Brain microvascular endothelial cell (primary cell): ENCODE results near the gene CSNK1G2.
A peak's percentile ranks its signal among the peaks of the same experiment; 100 is the strongest.

Source experiments
- DNase-seq: peaks from one replicate; pipeline ENCODE4 v3.0.0-alpha.2; 2020
- H3K27ac ChIP-seq: fragments of 250-450 bp; sonication (Bioruptor Pico); 2 replicates; pipeline ENCODE4 v1.5.1; 2020; ENCODE audit warnings: mild to moderate bottlenecking, moderate library complexity
- H3K27me3 ChIP-seq: fragments of 250-450 bp; sonication (Bioruptor Pico); replicated peaks from 2 replicates; pipeline ENCODE4 v1.5.1; 2020; ENCODE audit warnings: mild to moderate bottlenecking
- H3K36me3 ChIP-seq: fragments of 250-450 bp; sonication (Bioruptor Pico); replicated peaks from 2 replicates; pipeline ENCODE4 v1.5.1; 2020; ENCODE audit warnings: mild to moderate bottlenecking
- H3K4me3 ChIP-seq: 2 replicates; pipeline ENCODE4 v1.5.1; 2011; ENCODE audit warnings: low read depth, mild to moderate bottlenecking, control low read depth, low read length, moderate library complexity
- CTCF ChIP-seq: IDR thresholded peaks from 2 replicates; pipeline ENCODE4 v1.5.1; 2011; ENCODE audit warnings: low read depth, mild to moderate bottlenecking, moderate library complexity, low read length, control low read depth, inconsistent platforms; ENCODE audit errors: missing control alignments
- in situ Hi-C: cut with HindIII; loops from 2 replicates; pipeline ENCODE4 v1.10.0; 2017; ENCODE audit warnings: low sequenced_read_pairs, low pct_ligation_motif_present

Gene CSNK1G2

DNA sequence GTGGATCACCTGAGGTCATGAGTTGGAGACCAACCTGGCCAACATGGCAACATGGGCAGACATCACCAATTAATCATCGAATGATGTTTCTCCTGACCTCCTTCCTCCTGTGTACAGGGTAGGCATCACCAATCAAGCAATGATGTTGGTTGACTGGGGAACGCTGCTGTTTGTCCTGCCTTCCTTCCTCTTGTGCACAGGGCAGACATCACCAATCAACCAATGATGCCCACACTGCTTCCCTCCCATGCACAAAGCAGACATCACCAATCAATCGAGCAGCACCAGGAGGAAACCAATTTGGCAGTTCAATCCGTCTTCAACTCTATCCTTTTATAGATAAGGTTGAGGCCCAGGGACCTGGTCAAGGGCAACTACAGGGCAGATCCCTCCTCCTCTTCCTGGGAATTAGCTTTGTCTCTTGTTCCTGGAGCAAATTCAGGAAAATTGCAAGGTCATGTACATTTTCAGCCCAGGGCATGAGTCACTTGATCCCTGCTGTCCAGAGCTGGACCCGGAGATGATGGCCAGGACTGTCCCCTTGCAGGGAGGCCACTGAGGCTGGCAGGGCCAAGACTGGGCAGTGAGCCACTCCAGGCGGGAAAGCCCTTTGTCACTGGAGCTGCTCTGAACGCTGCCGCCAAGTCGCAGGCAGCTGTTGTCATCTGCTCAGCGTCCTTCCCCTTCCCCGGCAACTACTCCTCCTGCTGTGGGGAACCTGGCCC is 5.3 kb upstream of the CSNK1G2 start:
- H3K27ac ChIP-seq, result no peak overlapping the region
- in situ Hi-C loops, result loop anchor here (5.0 kb wide), 1 partner anchor 57 kb away; no protein-coding TSS in a partner anchor
- H3K4me3 ChIP-seq, result no peak overlapping the region
- no peak for DNase-seq
- no peak for TF ChIP-seq CTCF
- no peaks in the 10 kb centered on the region for H3K36me3 ChIP-seq
- H3K27me3 ChIP-seq, result no peaks in the 10 kb centered on the region

DNA sequence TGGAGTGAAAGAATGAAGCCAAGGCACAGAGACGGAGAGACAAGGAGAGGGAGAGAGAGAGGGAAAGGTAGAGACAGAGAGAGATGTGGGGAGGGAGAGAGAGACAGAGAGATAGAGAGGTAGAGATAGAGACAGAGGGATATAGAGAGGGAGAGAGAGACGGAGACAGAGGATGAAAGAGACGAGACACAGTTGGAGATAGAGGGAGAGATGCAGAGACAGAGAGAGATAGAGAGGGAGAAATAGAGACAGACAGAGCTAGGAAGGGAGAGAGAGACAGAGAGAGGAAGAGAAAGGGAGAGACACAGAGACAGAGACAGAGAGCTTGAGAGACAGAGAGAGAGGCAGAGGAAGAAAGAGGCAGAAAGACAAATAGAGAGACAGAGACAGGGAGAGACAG is 4.5 kb upstream of the CSNK1G2 start:
- Histone ChIP-seq H3K4me3 (no peak overlapping the region), H3K27ac (no peak overlapping the region), H3K27me3 (no peaks in the 10 kb centered on the region), H3K36me3 (no peaks in the 10 kb centered on the region)
- no peak for TF ChIP-seq CTCF
- in situ Hi-C loops, result loop anchor here (5.0 kb wide), 1 partner anchor 56 kb away; no protein-coding TSS in a partner anchor
- no peak for DNase-seq

DNA sequence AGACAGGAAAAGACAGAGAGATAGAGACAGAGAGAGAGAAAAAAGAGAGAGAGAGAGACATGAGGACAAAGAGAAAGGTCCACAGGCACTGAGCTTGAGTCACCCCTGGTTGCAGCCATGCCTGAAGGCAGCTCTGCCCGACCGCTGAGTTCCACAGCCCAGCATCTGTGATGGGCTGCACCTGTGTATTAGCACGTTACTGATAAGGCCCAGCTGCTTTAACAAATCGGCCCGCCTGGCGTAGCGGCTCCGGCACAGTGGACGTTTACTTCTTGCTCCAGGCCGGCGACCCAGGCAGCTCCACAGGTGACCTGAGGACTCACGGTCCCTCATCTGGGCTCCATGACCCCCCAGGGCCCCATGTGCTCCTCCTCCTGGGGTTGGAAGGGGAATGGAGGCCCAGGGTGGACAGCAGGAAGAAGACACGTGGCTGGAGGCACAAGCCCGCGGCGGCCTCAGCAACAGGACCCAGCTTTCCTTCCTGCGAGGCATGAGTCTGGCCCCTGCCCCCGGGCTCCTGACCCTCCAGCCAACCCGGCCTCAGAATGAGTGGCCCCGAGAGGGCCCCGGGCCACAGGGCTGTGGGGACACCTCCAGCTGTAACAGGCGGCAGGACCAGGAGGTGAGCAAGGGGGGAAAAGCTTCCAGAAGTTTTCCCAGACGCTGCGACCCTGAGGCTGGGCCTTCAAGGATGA is 3.9 kb upstream of the CSNK1G2 start:
- Histone ChIP-seq H3K27me3 (no peaks in the 10 kb centered on the region), H3K4me3 (no peak overlapping the region), H3K36me3 (no peaks in the 10 kb centered on the region), H3K27ac (no peak overlapping the region)
- in situ Hi-C loops, result loop anchor here (5.0 kb wide), 1 partner anchor 55 kb away; no protein-coding TSS in a partner anchor
- no peak for TF ChIP-seq CTCF
- no peak for DNase-seq

- Histone ChIP-seq H3K27me3 (no peaks in the 10 kb centered on the region), H3K36me3 (no peaks in the 10 kb centered on the region), H3K27ac (no peak overlapping the region), H3K4me3 (no peak overlapping the region)
- in situ Hi-C loops, result loop anchor here (5.0 kb wide), 1 partner anchor 54 kb away; no protein-coding TSS in a partner anchor
- DNase-seq, result no peak
- TF ChIP-seq CTCF, result no peak
These were observed 2.9 kb upstream of the CSNK1G2 start for GRCh38 chr19:1938071-1938470.

DNA sequence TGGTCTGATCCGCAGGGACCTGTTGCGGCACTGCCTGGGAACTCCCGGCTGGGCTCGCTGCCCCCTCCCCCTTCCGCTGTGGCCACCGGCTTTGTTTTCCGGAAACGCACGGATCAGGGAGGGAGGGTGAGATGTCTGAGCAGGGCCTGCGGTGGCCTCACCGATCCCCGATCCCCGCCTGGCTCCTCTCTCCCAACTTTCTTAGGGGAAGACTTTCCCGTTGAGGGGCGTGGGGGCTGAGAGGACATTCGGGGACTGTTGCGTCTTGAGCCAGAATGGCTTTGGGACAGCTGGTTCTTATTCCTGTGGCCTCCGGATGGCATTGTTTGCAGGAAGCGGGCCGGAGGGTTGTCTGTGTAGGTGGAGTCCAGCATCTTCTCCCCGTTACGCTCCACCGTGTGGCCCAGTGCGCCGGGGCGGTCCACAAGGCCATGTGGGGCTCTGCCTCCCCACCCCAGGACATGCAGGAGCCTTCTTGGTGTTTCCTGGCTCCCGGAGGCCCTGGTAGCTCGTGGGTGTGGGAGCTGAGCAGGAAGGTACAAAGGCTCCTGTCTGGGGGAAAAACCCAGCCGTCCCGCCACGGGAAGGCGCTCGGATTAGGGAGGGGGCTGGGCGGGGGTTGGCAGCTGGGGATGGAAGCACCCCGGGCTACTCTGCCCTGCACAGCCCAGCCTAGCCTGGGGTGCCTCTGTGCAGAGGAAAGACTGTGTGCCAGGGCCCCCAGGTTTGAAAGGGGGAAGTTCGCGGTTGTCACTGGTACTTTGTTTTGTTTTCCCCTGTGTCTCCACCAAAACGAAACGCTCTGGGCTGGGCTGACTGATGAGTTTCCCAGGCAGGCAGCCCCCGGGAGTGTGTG is 1.3 kb downstream of the CSNK1G2 start:
- TF ChIP-seq CTCF, result no peak
- Histone ChIP-seq H3K4me3 (peak overlapping the region; percentile 87), H3K36me3 (no peaks in the 10 kb centered on the region), H3K27ac (peak overlapping the region; percentile 56), H3K27me3 (no peaks in the 10 kb centered on the region)
- DNase-seq, result peak; percentile 56
- in situ Hi-C loops, result no loop called here
